GM23338 (cell line): ENCODE results near the gene HELQ.

Source experiments
- CREB1 ChIP-seq: fragments of 250-450 bp; sonication (Bioruptor Pico); IDR thresholded peaks from 2 replicates; pipeline ENCODE4 v1.5.0; 2020; ENCODE audit warnings: low read depth, mild to moderate bottlenecking, moderate library complexity
- CTCF ChIP-seq, 2 experiments: fragments of 200-600 bp in 1 of 2; sonication (generic) in 1 of 2; conservative IDR thresholded peaks; 2 replicates each; pipeline versions ENCODE4 v1.5.1 to v1.6.1; 2016 to 2017; ENCODE audit warnings: antibody characterized with exemption in 2 of 2, low read depth in 2 of 2, mild to moderate bottlenecking in 2 of 2, moderate library complexity in 1 of 2
- ETS1 ChIP-seq: IDR thresholded peaks from 2 replicates; pipeline ENCODE4 v1.6.1; 2016; ENCODE audit warnings: antibody characterized with exemption
- EZH2 ChIP-seq: fragments of 200-600 bp; sonication (generic); IDR thresholded peaks from one replicate; pipeline ENCODE4 v1.8.0; 2017; ENCODE audit warnings: antibody characterized with exemption, mild to moderate bottlenecking, low read depth; ENCODE audit not compliant: unreplicated experiment
- EZH2phosphoT487 ChIP-seq: fragments of 200-600 bp; sonication (generic); IDR thresholded peaks from one replicate; pipeline ENCODE4 v1.8.1; 2018; ENCODE audit warnings: antibody characterized with exemption; ENCODE audit not compliant: unreplicated experiment
- POLR2AphosphoS5 ChIP-seq: IDR thresholded peaks from 2 replicates; pipeline ENCODE4 v1.6.1; 2016; ENCODE audit warnings: antibody characterized with exemption, low read depth
- STAT1 ChIP-seq: IDR thresholded peaks from one replicate; pipeline ENCODE4 v1.6.1; 2016; ENCODE audit warnings: antibody characterized with exemption; ENCODE audit not compliant: unreplicated experiment
- ZNF114 ChIP-seq: fragments of 250-450 bp; sonication (Bioruptor Pico); IDR thresholded peaks from 2 replicates; pipeline ENCODE4 v1.5.0; 2020; ENCODE audit warnings: mild to moderate bottlenecking, moderate library complexity
- TF ChIP-seq, protein P1 (sequence below): IDR thresholded peaks from one replicate; pipeline ENCODE4 v1.6.1; 2018; ENCODE audit warnings: antibody characterized with exemption; ENCODE audit not compliant: unreplicated experiment

- TF ChIP-seq CTCF (conservative IDR thresholded peaks at IDR 0.05; ENCODE audit: low read depth in 2 of 2) (no peak), EZH2 (no peak), POLR2AphosphoS5 (no peak), STAT1 (no peak), CREB1 (CRISPR knock-in tag) (no peak), ZNF114 (CRISPR knock-in tag) (no peak), ETS1 (no peak), EZH2phosphoT487 (no peak)
- TF ChIP-seq, protein P1, sequence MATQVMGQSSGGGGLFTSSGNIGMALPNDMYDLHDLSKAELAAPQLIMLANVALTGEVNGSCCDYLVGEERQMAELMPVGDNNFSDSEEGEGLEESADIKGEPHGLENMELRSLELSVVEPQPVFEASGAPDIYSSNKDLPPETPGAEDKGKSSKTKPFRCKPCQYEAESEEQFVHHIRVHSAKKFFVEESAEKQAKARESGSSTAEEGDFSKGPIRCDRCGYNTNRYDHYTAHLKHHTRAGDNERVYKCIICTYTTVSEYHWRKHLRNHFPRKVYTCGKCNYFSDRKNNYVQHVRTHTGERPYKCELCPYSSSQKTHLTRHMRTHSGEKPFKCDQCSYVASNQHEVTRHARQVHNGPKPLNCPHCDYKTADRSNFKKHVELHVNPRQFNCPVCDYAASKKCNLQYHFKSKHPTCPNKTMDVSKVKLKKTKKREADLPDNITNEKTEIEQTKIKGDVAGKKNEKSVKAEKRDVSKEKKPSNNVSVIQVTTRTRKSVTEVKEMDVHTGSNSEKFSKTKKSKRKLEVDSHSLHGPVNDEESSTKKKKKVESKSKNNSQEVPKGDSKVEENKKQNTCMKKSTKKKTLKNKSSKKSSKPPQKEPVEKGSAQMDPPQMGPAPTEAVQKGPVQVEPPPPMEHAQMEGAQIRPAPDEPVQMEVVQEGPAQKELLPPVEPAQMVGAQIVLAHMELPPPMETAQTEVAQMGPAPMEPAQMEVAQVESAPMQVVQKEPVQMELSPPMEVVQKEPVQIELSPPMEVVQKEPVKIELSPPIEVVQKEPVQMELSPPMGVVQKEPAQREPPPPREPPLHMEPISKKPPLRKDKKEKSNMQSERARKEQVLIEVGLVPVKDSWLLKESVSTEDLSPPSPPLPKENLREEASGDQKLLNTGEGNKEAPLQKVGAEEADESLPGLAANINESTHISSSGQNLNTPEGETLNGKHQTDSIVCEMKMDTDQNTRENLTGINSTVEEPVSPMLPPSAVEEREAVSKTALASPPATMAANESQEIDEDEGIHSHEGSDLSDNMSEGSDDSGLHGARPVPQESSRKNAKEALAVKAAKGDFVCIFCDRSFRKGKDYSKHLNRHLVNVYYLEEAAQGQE, result no peak
These were observed 37.4 kb downstream of the HELQ start for GRCh38 chr4:83418211-83418610.
